CD8-positive, alpha-beta memory T cell (primary cell): ENCODE measurements around the gene TBCD. TPM values are rescaled to one million over a fixed set of nuclear protein-coding genes. Genes with fewer than 3 reads are reported as not detected.

ENCODE experiments used
- CTCF ChIA-PET: fragments of 350-600 bp; sonication (Branson Sonifier 250); formaldehyde crosslinking; loops from one replicate; lab custom pipeline; 2021; ENCODE audit warnings: antibody characterized with exemption; lab: Charles Lee
- POLR2A ChIA-PET: fragments of 350-600 bp; sonication (Branson Sonifier 250); formaldehyde crosslinking; loops from one replicate; lab custom pipeline; 2021; ENCODE audit warnings: antibody characterized with exemption; lab: Charles Lee
- DNase-seq, 5 donors: peaks; one replicate each; pipeline versions ENCODE4 v3.0.0 to v3.0.0-alpha.2; 2020 to 2022; ENCODE audit warnings: mixed read lengths in 1 of 5
- H3K27ac ChIP-seq: one replicate; pipeline ENCODE4 v1.7.0; 2013; ENCODE audit warnings: low read depth, mild to moderate bottlenecking, low read length, moderate library complexity
- H3K27me3 ChIP-seq: 2 replicates; pipeline ENCODE4 v1.7.0; 2013; ENCODE audit warnings: low read length, mild to moderate bottlenecking; ENCODE audit not compliant: insufficient read depth, poor library complexity, severe bottlenecking
- H3K36me3 ChIP-seq: 2 replicates; pipeline ENCODE4 v1.7.0; 2013; ENCODE audit warnings: mild to moderate bottlenecking, low read length, moderate library complexity; ENCODE audit not compliant: insufficient read depth
- H3K4me1 ChIP-seq: 2 replicates; pipeline ENCODE4 v1.7.0; 2013; ENCODE audit warnings: mild to moderate bottlenecking, low read length, moderate library complexity; ENCODE audit not compliant: insufficient read depth
- H3K4me3 ChIP-seq: 2 replicates; pipeline ENCODE4 v1.7.0; 2013; ENCODE audit warnings: mild to moderate bottlenecking, low read length
- H3K9me3 ChIP-seq: 2 replicates; pipeline ENCODE4 v1.7.0; 2013; ENCODE audit warnings: mild to moderate bottlenecking, low read length
- H3K27ac Mint-ChIP-seq, 8 donors: one replicate each; pipeline ENCODE4 v1.8.0; 2020 to 2021; ENCODE audit warnings: mixed read lengths in 8 of 8, mild to moderate bottlenecking in 6 of 8, inconsistent platforms in 3 of 8, moderate library complexity in 3 of 8
- H3K27me3 Mint-ChIP-seq, 2 donors: one replicate each; pipeline ENCODE4 v1.8.0; 2020 to 2021; ENCODE audit warnings: mixed read lengths in 2 of 2, mild to moderate bottlenecking in 1 of 2, moderate library complexity in 1 of 2
- H3K36me3 Mint-ChIP-seq, 3 donors: one replicate each; pipeline ENCODE4 v1.8.0; 2020 to 2021; ENCODE audit warnings: mixed read lengths in 3 of 3, inconsistent platforms in 1 of 3, mild to moderate bottlenecking in 1 of 3
- H3K4me1 Mint-ChIP-seq, 3 donors: one replicate each; pipeline ENCODE4 v1.8.0; 2020 to 2021; ENCODE audit warnings: mixed read lengths in 3 of 3, inconsistent platforms in 1 of 3, mild to moderate bottlenecking in 1 of 3
- H3K4me3 Mint-ChIP-seq, 7 donors: one replicate each; pipeline ENCODE4 v1.8.0; 2020 to 2021; ENCODE audit warnings: mixed read lengths in 7 of 7, mild to moderate bottlenecking in 6 of 7, moderate library complexity in 4 of 7, inconsistent platforms in 2 of 7
- H3K9me3 Mint-ChIP-seq, 5 donors: one replicate each; pipeline ENCODE4 v1.8.0; 2020 to 2022; ENCODE audit warnings: mixed read lengths in 5 of 5, mild to moderate bottlenecking in 3 of 5, moderate library complexity in 2 of 5, inconsistent platforms in 1 of 5
- polyA plus RNA-seq: library from polyadenylated mRNA; unstranded; fragments of 300-500 nt; fragmentation: Illumina TruSeq; gene quantifications from one replicate; pipeline ENCODE4 v1.2.3, GENCODE V29; 2021
- total RNA-seq, 2 experiments: library from RNA; stranded (reverse); gene quantifications; one replicate each; pipeline ENCODE4 v1.2.3, GENCODE V29; 2021

The TBCD gene
- total and polyA plus RNA-seq, 3 experiments from 2014 or later: 79.1 to 130 (median 83.7) TPM

- H3K4me1 Mint-ChIP-seq: peaks cover 3 to 5% (median 4%) of the 10 kb centered on the region in 3 donors
- DNase-seq: no peak
- no peaks in the 10 kb centered on the region for H3K36me3 ChIP-seq
- no peak overlapping the region for H3K4me3 Mint-ChIP-seq
- H3K9me3 ChIP-seq: no peaks in the 10 kb centered on the region
- peak overlapping the region in 1 of 8 donors; percentile 36 for H3K27ac Mint-ChIP-seq
- H3K4me1 ChIP-seq: no peaks in the 10 kb centered on the region
- H3K9me3 Mint-ChIP-seq: no peaks in the 10 kb centered on the region
- H3K4me3 ChIP-seq: no peak overlapping the region
- no peak overlapping the region for H3K27ac ChIP-seq
- H3K36me3 Mint-ChIP-seq: peaks cover 0 to 42% (median 9%) of the 10 kb centered on the region in 3 donors
- no peaks in the 10 kb centered on the region for H3K27me3 Mint-ChIP-seq
- H3K27me3 ChIP-seq: no peaks in the 10 kb centered on the region
- CTCF ChIA-PET: interaction anchor here (1.4 kb wide), 1 partner anchor 132 kb away, joined by 3 read pairs; no protein-coding TSS in a partner anchor
- POLR2A ChIA-PET: no interaction called here
These were observed 42.2 kb downstream of the TBCD start for GRCh38 chr17:82793974-82794630.

GRCh38 chr17:82794781-82795482 lies 43.1 kb downstream of the TBCD start:
- Histone ChIP-seq H3K4me1 (no peaks in the 10 kb centered on the region), H3K4me3 (no peak overlapping the region), H3K27ac (no peak overlapping the region), H3K9me3 (no peaks in the 10 kb centered on the region), H3K36me3 (no peaks in the 10 kb centered on the region), H3K27me3 (no peaks in the 10 kb centered on the region)
- Mint-ChIP-seq H3K4me1 (peaks cover 2 to 5% (median 4%) of the 10 kb centered on the region in 3 donors), H3K36me3 (peaks cover 0 to 42% (median 10%) of the 10 kb centered on the region in 3 donors), H3K27me3 (no peaks in the 10 kb centered on the region), H3K27ac (peak overlapping the region in 2 of 8 donors; percentile 12 to 30), H3K4me3 (peak overlapping the region in 1 of 7 donors; percentile 6), H3K9me3 (no peaks in the 10 kb centered on the region)
- no peak for DNase-seq
- POLR2A ChIA-PET: no interaction called here
- CTCF ChIA-PET: interaction anchor here (1.4 kb wide), 1 partner anchor 132 kb away, joined by 3 read pairs; no protein-coding TSS in a partner anchor

- ChIA-PET POLR2A (no interaction called here), CTCF (interaction anchor here (1.4 kb wide), 1 partner anchor 131 kb away, joined by 3 read pairs; no protein-coding TSS in a partner anchor)
- Mint-ChIP-seq H3K9me3 (no peaks in the 10 kb centered on the region), H3K27ac (no peak overlapping the region), H3K36me3 (peaks cover 0 to 45% (median 9%) of the 10 kb centered on the region in 3 donors), H3K4me1 (peaks cover 2 to 5% (median 4%) of the 10 kb centered on the region in 3 donors), H3K27me3 (no peaks in the 10 kb centered on the region), H3K4me3 (no peak overlapping the region)
- H3K4me3 ChIP-seq: no peak overlapping the region
- no peaks in the 10 kb centered on the region for H3K36me3 ChIP-seq
- no peaks in the 10 kb centered on the region for H3K27me3 ChIP-seq
- H3K9me3 ChIP-seq: no peaks in the 10 kb centered on the region
- H3K27ac ChIP-seq: no peak overlapping the region
- no peaks in the 10 kb centered on the region for H3K4me1 ChIP-seq
- no peak for DNase-seq
These were observed 43.8 kb downstream of the TBCD start for GRCh38 chr17:82795615-82796014.

- no peak overlapping the region for H3K27ac ChIP-seq
- H3K36me3 Mint-ChIP-seq: peaks cover 4 to 46% (median 15%) of the 10 kb centered on the region in 3 donors
- no peak overlapping the region for H3K4me3 Mint-ChIP-seq
- ChIA-PET CTCF (no interaction called here), POLR2A (no interaction called here)
- no peaks in the 10 kb centered on the region for H3K4me1 ChIP-seq
- peak overlapping the region in 3 of 8 donors; percentile 39 to 74 (median 73) for H3K27ac Mint-ChIP-seq
- H3K27me3 ChIP-seq: no peaks in the 10 kb centered on the region
- no peaks in the 10 kb centered on the region for H3K27me3 Mint-ChIP-seq
- DNase-seq: no peak
- no peak overlapping the region for H3K4me3 ChIP-seq
- peaks cover 0 to 3% (median 0%) of the 10 kb centered on the region in 5 donors for H3K9me3 Mint-ChIP-seq
- H3K9me3 ChIP-seq: no peaks in the 10 kb centered on the region
- no peaks in the 10 kb centered on the region for H3K36me3 ChIP-seq
- peaks cover 6 to 12% (median 11%) of the 10 kb centered on the region in 3 donors for H3K4me1 Mint-ChIP-seq
These were observed 45.2 kb downstream of the TBCD start for GRCh38 chr17:82797061-82797460.

GRCh38 chr17:82798752-82799151 lies 46.9 kb downstream of the TBCD start:
- Histone ChIP-seq H3K27ac (no peak overlapping the region), H3K27me3 (no peaks in the 10 kb centered on the region), H3K36me3 (no peaks in the 10 kb centered on the region), H3K9me3 (no peaks in the 10 kb centered on the region), H3K4me3 (no peak overlapping the region), H3K4me1 (no peaks in the 10 kb centered on the region)
- Mint-ChIP-seq H3K9me3 (peaks cover 0 to 3% (median 0%) of the 10 kb centered on the region in 5 donors), H3K27ac (no peak overlapping the region), H3K27me3 (no peaks in the 10 kb centered on the region), H3K4me1 (peaks cover 8 to 18% (median 10%) of the 10 kb centered on the region in 3 donors), H3K4me3 (no peak overlapping the region), H3K36me3 (peaks cover 4 to 50% (median 13%) of the 10 kb centered on the region in 3 donors)
- no peak for DNase-seq
- POLR2A ChIA-PET: no interaction called here
- CTCF ChIA-PET: no interaction called here

- H3K4me3 ChIP-seq: no peak overlapping the region
- H3K4me3 Mint-ChIP-seq: no peak overlapping the region
- no peaks in the 10 kb centered on the region for H3K36me3 ChIP-seq
- H3K27ac ChIP-seq: no peak overlapping the region
- no peaks in the 10 kb centered on the region for H3K27me3 ChIP-seq
- ChIA-PET POLR2A (no interaction called here), CTCF (no interaction called here)
- H3K36me3 Mint-ChIP-seq: peaks cover 4 to 50% (median 13%) of the 10 kb centered on the region in 3 donors
- H3K9me3 ChIP-seq: no peaks in the 10 kb centered on the region
- no peak for DNase-seq
- H3K4me1 ChIP-seq: no peaks in the 10 kb centered on the region
- peak overlapping the region in 1 of 8 donors; percentile 26 for H3K27ac Mint-ChIP-seq
- H3K4me1 Mint-ChIP-seq: peaks cover 8 to 18% (median 10%) of the 10 kb centered on the region in 3 donors
- H3K9me3 Mint-ChIP-seq: peaks cover 0 to 3% (median 0%) of the 10 kb centered on the region in 5 donors
- no peaks in the 10 kb centered on the region for H3K27me3 Mint-ChIP-seq
These were observed 47.7 kb downstream of the TBCD start for GRCh38 chr17:82799591-82799990.

GRCh38 chr17:82800885-82801284 lies 49.0 kb downstream of the TBCD start:
- CTCF ChIA-PET: no interaction called here

More at GRCh38 chr17:82800885-82801284, 49.0 kb downstream of the TBCD start:
- no peaks in the 10 kb centered on the region for H3K9me3 ChIP-seq
- H3K27me3 ChIP-seq: no peaks in the 10 kb centered on the region
- Mint-ChIP-seq H3K9me3 (peaks cover 0 to 3% (median 0%) of the 10 kb centered on the region in 5 donors), H3K27ac (no peak overlapping the region), H3K27me3 (no peaks in the 10 kb centered on the region), H3K4me3 (no peak overlapping the region), H3K36me3 (peaks cover 4 to 50% (median 14%) of the 10 kb centered on the region in 3 donors), H3K4me1 (peaks cover 8 to 18% (median 10%) of the 10 kb centered on the region in 3 donors)
- no peaks in the 10 kb centered on the region for H3K36me3 ChIP-seq
- no peak for DNase-seq
- H3K27ac ChIP-seq: no peak overlapping the region
- no peaks in the 10 kb centered on the region for H3K4me1 ChIP-seq
- POLR2A ChIA-PET: no interaction called here
- no peak overlapping the region for H3K4me3 ChIP-seq
